GM08714 (cell line): ENCODE results near the gene CASP5.
"Not testable (repeated sequence)": the region's sequence is repeated elsewhere in the genome, so short reads cannot be mapped to it uniquely, and the experiment has no call there.

Source experiments
- H3K4me3 ChIP-seq: fragments of 200-500 bp; sonication (Bioruptor generic); 2 replicates; pipeline ENCODE4 v1.5.1; 2014; ENCODE audit warnings: mild to moderate bottlenecking, low read length, inconsistent platforms
- ZNF274 ChIP-seq: IDR thresholded peaks from 2 replicates; pipeline ENCODE4 v1.6.1; 2012; ENCODE audit warnings: mild to moderate bottlenecking, low read depth, low read length

The CASP5 gene

DNA sequence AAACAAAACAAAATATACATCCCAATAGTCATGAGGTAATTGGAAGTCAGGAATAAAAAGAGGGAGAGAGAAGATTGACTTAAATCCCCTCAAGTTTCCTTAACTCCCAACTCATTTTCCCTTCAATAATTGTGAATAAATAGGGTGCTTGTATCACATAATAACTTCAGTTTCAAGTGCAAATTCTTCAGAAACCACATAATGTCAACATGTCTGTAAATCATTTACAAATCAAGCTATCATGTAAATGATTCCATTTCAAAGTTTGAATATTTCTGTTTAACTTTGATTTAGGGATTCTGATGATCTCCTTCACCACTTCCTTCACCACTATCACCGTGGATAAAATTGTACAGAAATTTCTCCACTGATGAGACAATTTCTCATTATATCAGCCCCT lies 23.2 kb downstream of the CASP5 start:
- no peak overlapping the region for H3K4me3 ChIP-seq
- TF ChIP-seq ZNF274, result no peak

DNA sequence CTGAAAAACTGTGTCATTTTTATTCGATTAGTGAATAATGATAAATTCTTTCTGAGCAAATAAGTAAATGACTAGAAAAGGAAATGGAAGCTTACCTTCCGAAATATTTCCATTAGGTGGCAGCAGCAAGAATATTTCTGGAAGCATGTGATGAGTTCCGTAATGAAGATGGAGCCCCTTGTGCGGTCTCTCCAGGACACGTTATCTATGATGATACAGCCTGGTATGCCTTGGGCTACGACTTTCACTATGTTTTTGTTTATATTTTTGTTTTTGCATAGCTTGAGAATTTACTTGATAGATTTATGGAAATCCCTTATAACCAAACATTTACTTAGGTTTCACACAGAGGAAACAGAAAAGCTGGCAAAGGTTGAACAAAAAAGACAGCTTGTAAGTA lies 25.7 kb downstream of the CASP5 start:
- no peak overlapping the region for H3K4me3 ChIP-seq
- no peak for TF ChIP-seq ZNF274

DNA sequence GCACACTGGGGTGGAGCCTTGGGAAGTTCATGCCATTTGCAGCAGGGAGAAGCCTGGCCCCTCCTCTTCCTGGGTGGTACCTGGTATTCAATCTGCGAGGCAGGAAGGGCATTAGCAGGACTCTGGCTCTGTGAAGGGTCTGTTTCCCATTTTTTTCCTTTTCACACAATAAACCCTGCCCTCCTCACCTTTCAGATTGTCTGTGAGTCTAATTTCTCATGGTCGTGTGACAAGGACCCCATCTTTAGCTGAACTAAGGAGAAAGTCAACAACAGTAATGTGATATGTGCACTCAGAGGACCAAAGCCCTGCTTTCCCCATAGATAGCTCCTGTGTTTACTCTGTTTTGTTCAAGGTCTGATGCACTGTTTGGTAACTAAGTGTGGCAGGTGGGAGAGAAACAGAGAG lies 28.0 kb downstream of the CASP5 start:
- no peak for TF ChIP-seq ZNF274
- H3K4me3 ChIP-seq, result no peak overlapping the region

- TF ChIP-seq ZNF274, result no peak
- H3K4me3 ChIP-seq, result no peak overlapping the region
These were observed 30.2 kb downstream of the CASP5 start for GRCh38 chr11:104992781-104993180.

DNA sequence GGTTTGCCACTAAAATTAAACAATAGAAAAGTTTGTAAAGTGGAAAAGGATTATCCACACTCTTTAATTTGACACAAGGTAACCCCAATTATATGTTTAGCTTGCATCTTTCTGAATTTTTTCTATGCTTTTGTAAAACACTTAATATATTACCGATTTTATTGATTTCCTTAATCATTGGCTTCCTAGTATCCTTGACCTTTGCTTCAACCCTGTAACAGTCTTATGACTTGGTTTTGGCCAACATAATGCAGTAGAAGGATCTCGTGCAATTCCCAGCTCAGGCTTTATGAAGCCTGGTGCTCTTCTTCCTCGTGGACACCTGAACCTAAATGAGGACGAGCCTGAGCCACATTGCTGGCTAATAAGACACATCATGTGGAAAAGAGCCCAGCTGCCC lies 31.0 kb downstream of the CASP5 start:
- H3K4me3 ChIP-seq, result no peak overlapping the region
- no peak for TF ChIP-seq ZNF274

GRCh38 chr11:104984808-104985207 lies 38.2 kb downstream of the CASP5 start:
- no peak overlapping the region for H3K4me3 ChIP-seq
- TF ChIP-seq ZNF274, result no peak

GRCh38 chr11:104979839-104980238 lies 43.1 kb downstream of the CASP5 start:
- no peak overlapping the region for H3K4me3 ChIP-seq
- no peak for TF ChIP-seq ZNF274

- TF ChIP-seq ZNF274, result no peak
- H3K4me3 ChIP-seq, result no peak overlapping the region
These were observed 49.4 kb downstream of the CASP5 start for GRCh38 chr11:104973616-104974015.

DNA sequence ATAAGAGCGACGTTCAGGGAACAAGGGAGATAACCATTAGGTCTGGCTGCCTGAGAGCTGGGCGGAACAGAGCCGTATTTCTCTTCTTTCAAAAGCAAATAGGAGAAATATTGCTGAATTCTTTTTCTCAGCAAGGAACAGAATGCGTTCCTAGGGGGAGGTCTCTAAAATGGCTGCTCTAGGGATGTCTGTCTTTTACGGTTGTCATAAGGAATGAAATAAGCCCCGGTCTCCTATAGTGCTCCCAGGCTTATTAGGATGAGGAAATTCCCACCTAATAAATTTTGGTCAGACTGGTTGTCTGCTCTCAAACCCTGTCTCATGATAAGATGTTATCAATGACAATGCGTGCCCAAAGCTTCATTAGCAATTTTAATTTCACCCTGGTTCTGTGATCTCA lies 50.0 kb downstream of the CASP5 start:
- H3K4me3 ChIP-seq, result not testable (repeated sequence)

GRCh38 chr11:104970756-104971155 lies 52.2 kb downstream of the CASP5 start:
- no peak overlapping the region for H3K4me3 ChIP-seq
- TF ChIP-seq ZNF274, result no peak

DNA sequence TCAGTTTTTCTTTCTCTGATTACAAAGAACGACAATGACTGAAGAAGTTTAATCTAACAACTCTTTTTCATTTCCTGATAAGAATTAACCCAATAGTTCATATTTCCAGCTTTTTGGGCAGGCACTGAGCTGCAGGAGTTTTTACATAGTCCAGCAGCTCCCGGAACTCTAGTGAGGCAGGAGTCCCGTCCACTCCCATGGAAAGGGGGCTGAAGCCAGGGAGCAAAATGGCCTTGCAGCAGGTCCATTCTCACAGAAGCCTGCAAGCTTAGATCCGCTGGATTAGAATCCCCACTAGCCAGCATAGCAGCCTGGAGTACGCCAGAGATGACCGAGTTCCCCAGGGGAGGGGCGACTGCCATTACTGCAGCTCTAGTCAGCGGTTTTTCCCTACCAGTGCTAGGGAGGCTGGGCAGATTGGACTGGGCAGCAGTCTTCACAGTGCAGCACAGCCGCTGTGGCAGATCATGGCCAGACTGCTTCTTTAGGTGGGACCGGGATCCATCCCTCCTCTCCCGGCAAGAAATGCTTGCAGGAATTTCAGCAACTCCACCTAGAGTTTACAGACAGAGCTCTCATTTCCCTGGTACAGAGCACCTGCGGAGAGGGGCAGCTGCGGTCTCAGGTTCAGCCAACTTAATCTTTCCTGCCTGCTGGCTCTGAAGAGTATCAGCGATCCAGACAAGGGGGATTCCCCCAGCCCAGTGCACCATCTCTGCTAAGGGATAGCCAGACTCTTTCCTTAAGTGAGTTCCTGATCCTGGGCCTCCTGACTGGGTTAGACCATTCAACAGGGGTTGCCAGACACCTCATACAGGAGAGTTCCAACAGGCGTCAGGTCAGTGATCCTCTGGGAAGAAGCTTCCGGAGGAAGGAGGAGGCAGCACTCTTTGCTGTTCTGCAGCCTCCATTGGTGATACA lies 53.9 kb downstream of the CASP5 start:
- no peak overlapping the region for H3K4me3 ChIP-seq
- TF ChIP-seq ZNF274, result no peak

GRCh38 chr11:104968355-104968855 lies 54.6 kb downstream of the CASP5 start, which contains the start of gene CASP4:
Gene CASP4, minus strand, starts transcription at chr11:104968574. Its CDS starts 49 bp downstream, at chr11:104968525.
- no peak for TF ChIP-seq ZNF274
- H3K4me3 ChIP-seq, result peak within 1 kb of the TSS; percentile 66

- H3K4me3 ChIP-seq, result peak overlapping the region; percentile 66
- TF ChIP-seq ZNF274, result no peak
These were observed 55.2 kb downstream of the CASP5 start for GRCh38 chr11:104967534-104968354.

DNA sequence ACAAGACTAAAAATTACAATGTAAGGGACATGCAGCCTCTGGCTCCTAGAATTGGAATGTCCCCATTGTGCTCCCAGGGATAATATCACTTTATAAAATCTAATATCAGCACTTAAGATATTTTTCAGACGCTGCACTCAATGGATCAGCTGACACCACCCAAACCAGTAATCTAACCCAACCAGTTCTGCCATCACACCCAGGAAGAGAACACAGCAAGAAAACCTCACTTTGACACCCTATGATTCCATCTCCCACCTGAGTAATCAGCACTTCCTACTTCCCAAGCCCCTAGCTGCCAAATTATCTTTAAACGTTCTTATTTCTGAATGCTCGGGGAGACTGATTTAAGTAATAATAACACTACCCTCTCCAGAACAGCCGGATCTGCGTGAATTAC lies 57.2 kb downstream of the CASP5 start:
- H3K4me3 ChIP-seq, result no peak overlapping the region
- TF ChIP-seq ZNF274, result no peak

DNA sequence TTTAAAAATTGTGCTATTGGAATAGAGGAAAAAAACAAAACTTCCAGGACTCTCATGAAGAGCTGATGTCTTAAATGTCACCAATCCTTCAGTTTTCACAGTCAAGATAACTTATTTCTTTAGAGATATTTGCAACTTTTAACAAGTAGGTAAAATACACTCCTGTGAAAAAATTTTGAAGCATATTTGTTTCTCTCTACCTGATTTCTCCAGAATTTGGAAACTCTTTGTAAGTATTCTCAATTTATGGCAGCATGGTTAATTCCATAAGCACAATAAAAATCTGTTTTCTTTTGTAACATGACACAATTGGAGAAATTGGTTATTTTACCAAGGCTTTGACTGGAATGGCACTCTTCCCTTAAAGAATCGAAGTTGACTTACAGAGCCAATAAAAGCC lies 58.7 kb downstream of the CASP5 start:
- no peak overlapping the region for H3K4me3 ChIP-seq
- no peak for TF ChIP-seq ZNF274

- H3K4me3 ChIP-seq, result no peak overlapping the region
- no peak for TF ChIP-seq ZNF274
These were observed 60.1 kb downstream of the CASP5 start for GRCh38 chr11:104962852-104963251.
